ENCODE data around the gene SLC12A9.

The SLC12A9 gene

GRCh38 chr7:100867040-100867775 lies 14.7 kb downstream of the SLC12A9 start, which contains the start of gene TRIP6:
TSS of gene TRIP6 (plus strand) at chr7:100867387. CDS start at chr7:100867498, 111 bp downstream.
- H3K4me3 ChIP-seq (ENCODE audit: low read depth, low read length), result peak within 1 kb of the TSS; percentile 83
- TF ChIP-seq, protein P1, sequence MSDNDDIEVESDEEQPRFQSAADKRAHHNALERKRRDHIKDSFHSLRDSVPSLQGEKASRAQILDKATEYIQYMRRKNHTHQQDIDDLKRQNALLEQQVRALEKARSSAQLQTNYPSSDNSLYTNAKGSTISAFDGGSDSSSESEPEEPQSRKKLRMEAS (IDR thresholded peaks at IDR 0.05; ENCODE audit: low read depth, low read length), result peak; percentile 98
- peak; percentile 75 for TF ChIP-seq POLR2A (IDR thresholded peaks at IDR 0.05; ENCODE audit: extremely low read depth, insufficient read length)
- TF ChIP-seq, protein P2, sequence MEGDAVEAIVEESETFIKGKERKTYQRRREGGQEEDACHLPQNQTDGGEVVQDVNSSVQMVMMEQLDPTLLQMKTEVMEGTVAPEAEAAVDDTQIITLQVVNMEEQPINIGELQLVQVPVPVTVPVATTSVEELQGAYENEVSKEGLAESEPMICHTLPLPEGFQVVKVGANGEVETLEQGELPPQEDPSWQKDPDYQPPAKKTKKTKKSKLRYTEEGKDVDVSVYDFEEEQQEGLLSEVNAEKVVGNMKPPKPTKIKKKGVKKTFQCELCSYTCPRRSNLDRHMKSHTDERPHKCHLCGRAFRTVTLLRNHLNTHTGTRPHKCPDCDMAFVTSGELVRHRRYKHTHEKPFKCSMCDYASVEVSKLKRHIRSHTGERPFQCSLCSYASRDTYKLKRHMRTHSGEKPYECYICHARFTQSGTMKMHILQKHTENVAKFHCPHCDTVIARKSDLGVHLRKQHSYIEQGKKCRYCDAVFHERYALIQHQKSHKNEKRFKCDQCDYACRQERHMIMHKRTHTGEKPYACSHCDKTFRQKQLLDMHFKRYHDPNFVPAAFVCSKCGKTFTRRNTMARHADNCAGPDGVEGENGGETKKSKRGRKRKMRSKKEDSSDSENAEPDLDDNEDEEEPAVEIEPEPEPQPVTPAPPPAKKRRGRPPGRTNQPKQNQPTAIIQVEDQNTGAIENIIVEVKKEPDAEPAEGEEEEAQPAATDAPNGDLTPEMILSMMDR (IDR thresholded peaks at IDR 0.05; ENCODE audit: low read depth, low read length), result no peak
- peak; percentile 100 for TF ChIP-seq MYC (IDR thresholded peaks at IDR 0.05; ENCODE audit: low read depth, low read length)
- peak; percentile 95 for DNase-seq (ENCODE audit: low read depth)

GRCh38 chr7:100867776-100868485 lies 15.4 kb downstream of the SLC12A9 start:
- TF ChIP-seq, protein P2 (IDR thresholded peaks at IDR 0.05; ENCODE audit: low read depth, low read length), result no peak
- TF ChIP-seq, protein P1 (IDR thresholded peaks at IDR 0.05; ENCODE audit: low read depth, low read length), result peak; percentile 32; the same call in 1 of the 2 replicates
- no peak for TF ChIP-seq MYC (IDR thresholded peaks at IDR 0.05; ENCODE audit: low read depth, low read length)
- TF ChIP-seq POLR2A (IDR thresholded peaks at IDR 0.05; ENCODE audit: extremely low read depth, insufficient read length), result no peak
- peak overlapping the region; percentile 83 for H3K4me3 ChIP-seq (ENCODE audit: low read depth, low read length)
- peak; percentile 35 for DNase-seq (ENCODE audit: low read depth)

DNA sequence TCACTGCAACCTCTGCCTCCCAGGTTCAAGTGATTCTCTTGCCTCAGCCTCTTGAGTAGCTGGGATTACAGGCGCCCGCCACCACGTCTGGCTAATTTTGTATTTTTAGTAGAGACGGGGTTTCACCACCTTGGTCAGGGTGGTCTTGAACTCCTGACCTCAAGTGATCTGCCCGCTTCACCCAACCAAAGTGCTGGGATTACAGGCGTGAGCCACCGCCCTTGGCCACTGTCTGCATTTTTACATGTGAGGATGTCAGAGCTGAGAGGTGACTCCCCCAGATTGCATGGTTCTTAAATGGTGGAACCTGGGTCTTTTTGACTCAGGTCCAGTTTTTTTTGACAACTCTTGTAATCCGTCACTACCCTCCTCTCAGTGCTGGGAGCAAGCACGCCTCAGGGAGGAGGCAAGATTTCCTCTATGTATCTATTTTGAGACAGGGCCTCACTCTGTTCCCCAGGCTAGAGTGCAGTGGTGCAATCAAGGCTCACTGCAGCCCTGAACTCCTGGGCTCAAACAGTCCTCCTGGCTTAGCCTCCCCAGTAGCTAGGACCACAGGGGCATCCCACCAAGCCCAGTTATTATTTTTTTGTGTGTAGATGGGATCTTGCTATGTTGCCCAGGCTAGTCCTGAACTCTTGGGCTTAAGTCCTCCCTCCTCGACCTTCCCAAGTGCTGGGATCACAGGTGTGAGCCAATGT lies 21.2 kb downstream of the SLC12A9 start:
- peak; percentile 19 for DNase-seq (ENCODE audit: low read depth)
- TF ChIP-seq, protein P2 (IDR thresholded peaks at IDR 0.05; ENCODE audit: low read depth, low read length), result no peak
- TF ChIP-seq POLR2A (IDR thresholded peaks at IDR 0.05; ENCODE audit: extremely low read depth, insufficient read length) (no peak), MYC (IDR thresholded peaks at IDR 0.05; ENCODE audit: low read depth, low read length) (no peak)
- TF ChIP-seq, protein P1 (IDR thresholded peaks at IDR 0.05; ENCODE audit: low read depth, low read length), result no peak
- H3K4me3 ChIP-seq (ENCODE audit: low read depth, low read length), result peak overlapping the region; percentile 64

GRCh38 chr7:100874300-100874576 lies 21.7 kb downstream of the SLC12A9 start:
- no peak for DNase-seq (ENCODE audit: low read depth)
- peak overlapping the region; percentile 64 for H3K4me3 ChIP-seq (ENCODE audit: low read depth, low read length)
- TF ChIP-seq, protein P1 (IDR thresholded peaks at IDR 0.05; ENCODE audit: low read depth, low read length), result no peak
- TF ChIP-seq, protein P2 (IDR thresholded peaks at IDR 0.05; ENCODE audit: low read depth, low read length), result no peak

- H3K4me3 ChIP-seq (ENCODE audit: low read depth, low read length), result peak within 1 kb of the TSS; percentile 100
- peak; percentile 81; the same call in 1 of the 2 replicates for TF ChIP-seq MYC (IDR thresholded peaks at IDR 0.05; ENCODE audit: low read depth, low read length)
- TF ChIP-seq, protein P1 (IDR thresholded peaks at IDR 0.05; ENCODE audit: low read depth, low read length), result peak; percentile 41
- TF ChIP-seq, protein P2 (IDR thresholded peaks at IDR 0.05; ENCODE audit: low read depth, low read length), result no peak
- TF ChIP-seq POLR2A (IDR thresholded peaks at IDR 0.05; ENCODE audit: extremely low read depth, insufficient read length), result peak; percentile 98
- peak; percentile 100 for DNase-seq (ENCODE audit: low read depth)
Observed at GRCh38 chr7:100874577-100875355, 22.3 kb downstream of the SLC12A9 start, which contains the start of gene SRRT. TSS of gene SRRT (plus strand) at chr7:100875103. CDS start at chr7:100875591, 488 bp downstream.
